Daoy (cell line): ENCODE data around the gene PGM2L1. TPM values are rescaled to one million over a fixed set of nuclear protein-coding genes. Genes with fewer than 3 reads are reported as not detected.
"Not testable (repeated sequence)": the region's sequence is repeated elsewhere in the genome, so short reads cannot be mapped to it uniquely, and the experiment has no call there.

Experiments used
- DNase-seq: peaks from one replicate; pipeline ENCODE4 v3.0.0-alpha.2; 2015; ENCODE audit warnings: low read depth
- total RNA-seq: library from RNA; depleted of rRNA; stranded (reverse); fragments of >200 nt; shearing (Covaris generic); gene quantifications from 2 replicates; pipeline ENCODE4 v1.2.3, GENCODE V29; 2014

Gene PGM2L1
- total RNA-seq, 1 experiment from 2014 or later: 8.1 TPM

- DNase-seq: no peak
These were observed 2.4 kb upstream of the PGM2L1 start for GRCh38 chr11:74400606-74401005.

DNA sequence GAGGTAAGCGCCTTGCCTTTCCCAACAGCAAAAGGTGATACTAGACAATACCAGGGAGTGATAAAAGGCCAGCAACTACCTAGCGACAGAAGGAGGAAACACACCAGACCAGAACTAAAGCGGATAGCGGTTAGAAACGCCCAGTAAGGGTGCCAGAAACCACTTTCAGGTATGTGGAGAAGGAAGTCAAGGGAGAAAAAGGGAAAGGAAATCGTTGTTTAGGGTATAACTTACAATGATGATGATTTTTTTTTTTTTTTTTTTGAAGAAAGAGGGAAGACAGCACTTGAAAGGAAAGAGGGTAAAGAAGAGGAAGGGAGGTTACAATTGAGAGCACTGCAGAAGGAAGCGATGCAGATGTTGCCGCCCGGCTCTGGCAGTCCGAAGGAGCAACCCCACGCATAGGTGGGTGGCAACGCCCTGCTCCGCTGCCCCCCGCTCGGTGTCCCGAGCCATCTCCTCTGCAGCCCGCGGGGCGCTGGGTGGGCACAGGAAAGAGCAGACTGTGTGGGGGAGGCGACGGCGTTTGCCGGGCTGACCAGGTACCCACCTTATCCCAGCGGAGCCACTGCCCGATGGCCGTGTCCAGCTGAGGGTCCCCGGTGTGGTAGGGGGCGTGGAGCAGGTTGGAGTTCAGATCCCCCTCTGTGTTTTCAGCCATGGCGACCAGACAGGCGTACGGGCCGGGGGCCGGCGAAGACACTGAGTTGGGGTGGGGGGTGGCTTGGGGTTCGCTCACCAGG is 561 bp downstream of the PGM2L1 start:
- peak; percentile 55 for DNase-seq

GRCh38 chr11:74392256-74392655 is 6.0 kb downstream of the PGM2L1 start:
- DNase-seq: no peak

DNA sequence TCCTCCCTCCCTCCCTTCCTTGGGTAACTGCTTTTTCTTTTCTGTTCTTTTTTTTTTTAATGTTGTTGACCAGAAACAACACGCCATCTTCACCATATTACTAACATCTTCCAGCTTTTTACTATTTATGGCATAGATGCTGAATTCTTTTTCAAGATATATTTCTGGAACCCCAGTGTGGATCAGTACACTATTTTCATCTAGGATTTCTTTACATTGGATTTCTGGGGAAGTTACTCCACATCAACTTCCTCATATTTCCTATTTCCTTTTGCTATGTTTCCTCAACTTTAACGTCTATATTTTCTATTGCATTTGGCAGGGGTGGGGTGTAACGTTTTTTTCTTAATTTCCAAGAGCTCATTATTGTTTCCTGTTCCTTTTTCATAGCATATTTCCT is 7.0 kb downstream of the PGM2L1 start:
- DNase-seq: no peak

GRCh38 chr11:74390697-74391096 is 7.5 kb downstream of the PGM2L1 start:
- no peak for DNase-seq

DNA sequence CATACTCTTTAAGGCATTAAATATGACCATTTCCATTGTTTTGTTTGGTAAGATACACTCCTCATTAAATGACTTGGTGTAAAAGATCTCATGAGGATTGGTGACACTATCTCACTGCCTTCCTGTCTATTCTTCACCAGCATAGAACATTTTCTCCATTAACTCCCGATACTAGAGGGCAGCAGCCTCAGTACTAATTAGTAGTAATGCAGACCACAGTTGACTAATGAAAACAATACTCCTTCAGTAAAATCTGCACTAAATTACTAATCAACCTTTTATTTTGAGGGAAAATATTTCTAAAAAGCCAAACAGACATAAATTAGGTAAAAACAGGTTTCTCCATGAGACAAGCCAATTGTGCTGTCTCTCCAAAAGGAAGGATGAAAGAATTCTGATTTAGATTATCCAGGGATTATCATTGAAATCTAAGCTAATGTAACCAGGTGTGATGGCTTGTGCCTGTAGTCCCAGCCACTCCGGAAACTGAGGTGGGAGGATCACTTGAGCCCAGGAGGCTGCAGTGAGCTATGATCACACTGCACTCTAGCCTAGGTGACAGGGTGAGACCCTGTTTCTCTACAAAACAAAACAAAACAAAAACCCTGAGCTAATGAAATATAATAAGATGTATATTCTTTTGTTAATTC is 9.4 kb downstream of the PGM2L1 start:
- DNase-seq: peak; percentile 54

GRCh38 chr11:74384641-74385040 is 13.6 kb downstream of the PGM2L1 start:
- DNase-seq: no peak

- DNase-seq: peak; percentile 17
These were observed 17.3 kb downstream of the PGM2L1 start for GRCh38 chr11:74380746-74381439.

DNA sequence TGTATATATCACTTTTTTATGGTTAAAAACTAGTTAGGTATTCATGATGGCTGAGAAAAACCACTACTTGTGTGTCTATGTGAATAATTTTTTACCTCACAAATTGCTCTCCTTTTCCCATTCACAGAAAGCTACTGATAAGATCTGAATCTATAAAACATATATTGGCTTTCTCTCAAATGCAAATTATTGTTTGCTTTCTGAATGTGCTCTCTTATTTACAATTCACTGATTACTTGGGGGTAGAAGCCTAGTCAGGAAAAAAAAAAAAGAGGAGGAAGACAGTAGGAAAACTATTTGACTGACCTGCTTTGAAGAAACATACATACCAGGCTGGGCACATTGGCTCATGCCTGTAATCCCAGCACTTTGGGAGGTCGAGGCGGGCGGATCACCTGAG is 20.5 kb downstream of the PGM2L1 start:
- no peak for DNase-seq

- DNase-seq: no peak
These were observed 24.9 kb downstream of the PGM2L1 start for GRCh38 chr11:74373382-74373781.

DNA sequence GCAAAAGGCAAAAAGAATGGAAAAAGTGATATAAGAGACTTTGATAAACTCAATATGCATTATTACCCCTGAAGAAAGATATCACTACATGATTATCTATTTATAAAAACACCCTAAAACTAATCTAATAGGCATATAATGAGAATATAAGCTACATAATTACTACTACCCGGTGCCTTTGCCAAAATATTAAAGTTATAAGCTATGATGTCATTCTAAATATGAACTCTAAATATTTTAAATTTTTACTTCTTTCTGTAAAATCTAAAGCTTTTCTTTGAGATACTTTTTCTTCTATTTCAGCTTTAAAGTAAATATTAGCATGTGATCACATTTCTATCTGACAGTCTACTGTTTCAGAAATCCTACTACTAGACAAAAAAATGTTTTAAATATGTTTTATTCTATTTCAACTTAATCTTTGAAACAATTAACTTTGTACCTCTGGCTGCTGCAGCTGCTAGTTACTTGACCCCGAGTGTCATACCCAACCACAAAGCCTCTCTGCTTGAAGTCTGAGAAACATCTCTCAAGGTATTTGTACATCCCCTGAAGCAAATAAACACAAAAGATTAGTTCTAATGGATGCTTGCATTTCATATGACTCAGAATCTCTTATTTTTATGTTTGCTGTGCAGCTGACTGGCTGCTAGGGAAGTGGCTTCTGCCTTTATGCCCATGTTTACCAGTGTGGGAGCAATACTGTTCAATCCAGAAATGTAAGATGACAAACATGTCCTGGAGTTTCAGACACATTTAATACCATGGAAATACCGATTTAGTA is 26.8 kb downstream of the PGM2L1 start:
- DNase-seq: no peak

- no peak for DNase-seq
These were observed 28.1 kb downstream of the PGM2L1 start for GRCh38 chr11:74370123-74370522.

- no peak for DNase-seq
These were observed 30.4 kb downstream of the PGM2L1 start for GRCh38 chr11:74367881-74368280.

DNA sequence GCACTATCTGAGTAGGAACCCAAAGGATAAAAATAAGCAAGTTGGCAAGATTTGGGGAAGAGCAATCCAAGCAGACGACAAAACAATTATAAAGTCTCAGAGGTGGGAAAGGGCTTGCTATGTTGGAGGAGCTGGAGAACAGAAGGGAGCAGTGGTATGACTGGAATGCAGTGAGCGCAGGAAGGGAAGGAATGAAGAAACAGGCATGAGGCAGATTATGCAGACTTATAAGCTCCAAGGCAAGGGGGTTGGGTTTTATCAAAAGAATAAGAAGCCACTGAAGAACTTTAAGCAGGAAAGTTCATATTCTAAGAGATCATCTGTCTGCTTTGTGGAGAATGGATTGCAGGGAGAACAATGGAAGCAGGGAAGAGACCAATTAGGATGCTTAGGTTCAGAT is 31.7 kb downstream of the PGM2L1 start:
- DNase-seq: no peak

GRCh38 chr11:74365805-74366204 is 32.4 kb downstream of the PGM2L1 start:
- DNase-seq: not testable (repeated sequence)

- DNase-seq: no peak
These were observed 40.8 kb downstream of the PGM2L1 start for GRCh38 chr11:74357449-74357848.

DNA sequence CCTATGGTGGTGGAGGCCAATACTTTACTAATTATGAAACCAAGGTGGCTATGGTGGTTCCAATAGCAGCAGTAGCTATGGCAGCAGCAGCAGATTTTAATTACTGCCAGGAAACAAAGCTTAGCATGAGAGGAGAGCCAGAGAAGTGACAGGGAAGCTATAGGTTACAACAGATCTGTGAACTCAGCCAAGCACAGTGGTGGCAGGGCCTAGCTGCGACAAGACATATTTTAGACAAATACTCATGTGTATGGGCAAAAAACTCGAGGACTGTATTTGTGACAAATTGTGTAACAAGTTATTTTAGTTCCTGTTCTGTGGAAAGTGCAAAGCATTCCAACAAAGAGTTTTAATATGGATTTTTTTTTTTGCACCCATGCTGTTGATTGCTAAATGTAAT is 42.6 kb downstream of the PGM2L1 start:
- no peak for DNase-seq

- DNase-seq: no peak
These were observed 44.2 kb downstream of the PGM2L1 start for GRCh38 chr11:74354036-74354435.

GRCh38 chr11:74347381-74347780 is 50.9 kb downstream of the PGM2L1 start:
- DNase-seq: no peak

GRCh38 chr11:74345420-74345819 is 52.8 kb downstream of the PGM2L1 start:
- no peak for DNase-seq

DNA sequence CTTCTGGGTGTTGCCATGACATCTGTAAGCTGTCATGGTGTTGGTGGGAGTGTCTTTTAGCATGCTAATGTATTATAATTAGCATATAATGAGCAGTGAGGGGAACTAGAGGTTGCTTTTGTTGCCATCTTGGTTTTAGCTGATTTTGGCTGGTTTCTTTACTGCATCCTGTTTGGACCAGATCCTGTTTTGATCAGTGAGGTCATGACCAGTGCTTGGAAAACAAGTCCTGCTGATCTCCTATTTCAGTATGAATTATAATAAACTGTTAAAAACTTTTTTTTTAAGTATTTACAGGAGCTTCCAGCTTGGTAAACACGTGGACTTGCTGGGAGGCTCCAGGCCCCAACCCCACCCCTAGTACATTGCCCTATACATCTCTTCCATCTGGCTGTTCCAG is 56.3 kb downstream of the PGM2L1 start:
- no peak for DNase-seq

GRCh38 chr11:74339619-74340018 is 58.6 kb downstream of the PGM2L1 start:
- no peak for DNase-seq
